Trophoblast cell (in vitro differentiated cells and primary cell): Measurements from ENCODE around the gene BRAF.
"Not testable (repeated sequence)": the region's sequence is repeated elsewhere in the genome, so short reads cannot be mapped to it uniquely, and the experiment has no call there.

Experiments used
- DNase-seq, 2 donors: peaks; one replicate each; pipeline ENCODE4 v3.0.0-alpha.2; 2016
- H2AFZ ChIP-seq: 2 replicates; pipeline ENCODE4 v1.6.1; 2013; ENCODE audit warnings: low read length, moderate library complexity, mild to moderate bottlenecking; ENCODE audit not compliant: insufficient read depth, poor library complexity
- H2AK5ac ChIP-seq: 2 replicates; pipeline ENCODE4 v1.6.1; 2013; ENCODE audit warnings: mild to moderate bottlenecking, low read length
- H2BK120ac ChIP-seq: 2 replicates; pipeline ENCODE4 v1.6.1; 2013; ENCODE audit warnings: low read length, mild to moderate bottlenecking, moderate library complexity; ENCODE audit not compliant: insufficient read depth, poor library complexity
- H2BK12ac ChIP-seq: 2 replicates; pipeline ENCODE4 v1.6.1; 2013; ENCODE audit warnings: mild to moderate bottlenecking, low read length, moderate library complexity
- H2BK5ac ChIP-seq: 2 replicates; pipeline ENCODE4 v1.6.1; 2013; ENCODE audit warnings: low read length, low read depth, moderate library complexity, mild to moderate bottlenecking; ENCODE audit not compliant: poor library complexity
- H3K14ac ChIP-seq: 2 replicates; pipeline ENCODE4 v1.6.1; 2013; ENCODE audit warnings: mild to moderate bottlenecking, low read length
- H3K18ac ChIP-seq: 2 replicates; pipeline ENCODE4 v1.6.1; 2013; ENCODE audit warnings: mild to moderate bottlenecking, low read length
- H3K23ac ChIP-seq: 2 replicates; pipeline ENCODE4 v1.6.1; 2013; ENCODE audit warnings: low read length
- H3K27ac ChIP-seq: 2 replicates; pipeline ENCODE4 v1.5.1; 2013; ENCODE audit warnings: low read depth, mild to moderate bottlenecking, inconsistent platforms, low read length, moderate library complexity
- H3K27me3 ChIP-seq: 2 replicates; pipeline ENCODE4 v1.6.1; 2013; ENCODE audit warnings: inconsistent platforms, mild to moderate bottlenecking, low read length, moderate library complexity; ENCODE audit not compliant: insufficient read depth
- H3K36me3 ChIP-seq, 2 experiments: 1 replicate in 1 of 2; 2 replicates in 1 of 2; pipeline ENCODE4 v1.6.1; 2013; ENCODE audit warnings: low read length in 2 of 2, mild to moderate bottlenecking in 2 of 2, moderate library complexity in 1 of 2; ENCODE audit not compliant: insufficient read depth in 2 of 2, control insufficient read depth in 1 of 2
- H3K4ac ChIP-seq: 2 replicates; pipeline ENCODE4 v1.6.1; 2013; ENCODE audit warnings: low read depth, mild to moderate bottlenecking, low read length, moderate library complexity
- H3K4me1 ChIP-seq, 2 experiments: 1 replicate in 1 of 2; 2 replicates in 1 of 2; pipeline ENCODE4 v1.6.1; 2013; ENCODE audit warnings: low read length in 2 of 2, mild to moderate bottlenecking in 2 of 2, moderate library complexity in 1 of 2; ENCODE audit not compliant: insufficient read depth in 2 of 2, control insufficient read depth in 1 of 2
- H3K4me2 ChIP-seq: 2 replicates; pipeline ENCODE4 v1.6.1; 2013; ENCODE audit warnings: inconsistent platforms, mild to moderate bottlenecking, low read length, moderate library complexity
- H3K4me3 ChIP-seq: 2 replicates; pipeline ENCODE4 v1.5.1; 2013; ENCODE audit warnings: mild to moderate bottlenecking, low read depth, low read length, inconsistent platforms
- H3K79me1 ChIP-seq: one replicate; pipeline ENCODE4 v1.6.1; 2013; ENCODE audit warnings: low read length
- H3K79me2 ChIP-seq: 2 replicates; pipeline ENCODE4 v1.6.1; 2013; ENCODE audit warnings: low read length, mild to moderate bottlenecking; ENCODE audit not compliant: control insufficient read depth, insufficient read depth, poor library complexity
- H3K9ac ChIP-seq: 2 replicates; pipeline ENCODE4 v1.6.1; 2013; ENCODE audit warnings: mild to moderate bottlenecking, low read length
- H3K9me3 ChIP-seq: 2 replicates; pipeline ENCODE4 v1.6.1; 2013; ENCODE audit warnings: low read depth, mild to moderate bottlenecking, control low read depth, inconsistent platforms, low read length; ENCODE audit not compliant: insufficient read depth
- H4K12ac ChIP-seq: 2 replicates; pipeline ENCODE4 v1.6.1; 2013; ENCODE audit warnings: low read depth, mild to moderate bottlenecking, low read length, moderate library complexity
- H4K8ac ChIP-seq: 2 replicates; pipeline ENCODE4 v1.6.1; 2013; ENCODE audit warnings: low read depth, mild to moderate bottlenecking, low read length, moderate library complexity
- H4K91ac ChIP-seq: one replicate; pipeline ENCODE4 v1.6.1; 2013; ENCODE audit warnings: low read depth, mild to moderate bottlenecking, low read length, moderate library complexity
- WGBS: extraction: QIAGEN DNeasy Blood & Tissue Kit; methylation state at CpG from one replicate; pipeline ENCODE4 v1.1.7; 2013; ENCODE audit warnings: missing lambda C conversion rate; ENCODE audit not compliant: insufficient read length, insufficient coverage; ENCODE audit errors: extremely low coverage; 5-methylcytosine and 5-hydroxymethylcytosine counted together

Gene BRAF

GRCh38 chr7:140767418-140767817 is 157.3 kb downstream of the BRAF start:
- Histone ChIP-seq H2BK5ac (no peak overlapping the region), H4K12ac (no peak overlapping the region), H3K23ac (no peak overlapping the region), H3K79me1 (no peaks in the 10 kb centered on the region), H4K8ac (no peak overlapping the region), H4K91ac (no peak overlapping the region), H3K36me3 (peaks cover 4% of the 10 kb centered on the region in 2 experiments), H3K4me1 (no peaks in the 10 kb centered on the region), H3K9me3 (no peaks in the 10 kb centered on the region), H3K4me2 (no peak overlapping the region), H3K4ac (no peak overlapping the region), H3K14ac (no peak overlapping the region), H2AFZ (no peak overlapping the region), H2AK5ac (no peak overlapping the region), H3K79me2 (no peaks in the 10 kb centered on the region), H3K27ac (no peak overlapping the region), H3K18ac (no peak overlapping the region), H2BK120ac (no peak overlapping the region), H3K9ac (no peak overlapping the region), H3K27me3 (no peaks in the 10 kb centered on the region), H2BK12ac (no peak overlapping the region), H3K4me3 (no peak overlapping the region)
- no peak for DNase-seq
- WGBS = no CpG with 5 or more reads among the region's 3 CpGs

- not testable (repeated sequence) for H4K12ac ChIP-seq, H2AFZ ChIP-seq, H3K36me3 ChIP-seq, DNase-seq, H3K27me3 ChIP-seq, H3K14ac ChIP-seq, H3K23ac ChIP-seq, H4K91ac ChIP-seq, H3K4me1 ChIP-seq, H3K79me2 ChIP-seq, H2BK120ac ChIP-seq, H2BK12ac ChIP-seq, H2BK5ac ChIP-seq, H3K27ac ChIP-seq, H3K4me2 ChIP-seq, H3K18ac ChIP-seq, H3K4me3 ChIP-seq, H3K9me3 ChIP-seq, H3K4ac ChIP-seq, H3K9ac ChIP-seq, H4K8ac ChIP-seq, H2AK5ac ChIP-seq, H3K79me1 ChIP-seq
- no CpG with 5 or more reads among the region's 1 CpG for WGBS
Observed at GRCh38 chr7:140765441-140765840, 159.3 kb downstream of the BRAF start.

GRCh38 chr7:140763166-140763565 is 161.6 kb downstream of the BRAF start:
- not testable (repeated sequence) for H3K9ac ChIP-seq, H3K79me1 ChIP-seq, H2AFZ ChIP-seq, H3K14ac ChIP-seq, H2BK12ac ChIP-seq, H4K12ac ChIP-seq, H2BK120ac ChIP-seq, H3K27me3 ChIP-seq, H3K79me2 ChIP-seq, H4K8ac ChIP-seq, H3K4me1 ChIP-seq, H2AK5ac ChIP-seq, H3K27ac ChIP-seq, H3K4me2 ChIP-seq, H3K36me3 ChIP-seq, H3K9me3 ChIP-seq, DNase-seq, H3K18ac ChIP-seq, H3K4ac ChIP-seq, H4K91ac ChIP-seq, H3K4me3 ChIP-seq, H3K23ac ChIP-seq, H2BK5ac ChIP-seq
- no CpG with 5 or more reads among the region's 25 CpGs for WGBS

GRCh38 chr7:140761375-140761774 is 163.4 kb downstream of the BRAF start:
- not testable (repeated sequence) for H2AFZ ChIP-seq, H3K27me3 ChIP-seq, H3K14ac ChIP-seq, H4K8ac ChIP-seq, H3K4me2 ChIP-seq, H3K9me3 ChIP-seq, H3K4me1 ChIP-seq, H2BK5ac ChIP-seq, H3K9ac ChIP-seq, DNase-seq, H2BK120ac ChIP-seq, H4K91ac ChIP-seq, H2AK5ac ChIP-seq, H3K27ac ChIP-seq, H3K4ac ChIP-seq, H3K79me1 ChIP-seq, H3K18ac ChIP-seq, H3K36me3 ChIP-seq, H2BK12ac ChIP-seq, H3K4me3 ChIP-seq, H4K12ac ChIP-seq, H3K79me2 ChIP-seq, H3K23ac ChIP-seq
- WGBS = no CpG with 5 or more reads among the region's 3 CpGs
